Measurements from ENCODE around the gene RELB. TPM values are rescaled to one million over a fixed set of nuclear protein-coding genes. Genes with fewer than 3 reads are reported as not detected.
"Not testable (repeated sequence)": the region's sequence is repeated elsewhere in the genome, so short reads cannot be mapped to it uniquely, and the experiment has no call there.

Gene RELB
- total and polyA plus RNA-seq, 9 donors = 3.0 to 23.2 (median 10.1) TPM

GRCh38 chr19:44969437-44969836 is 31.8 kb upstream of the RELB start:
- H3K27me3 ChIP-seq = no peaks in the 10 kb centered on the region
- TF ChIP-seq EP300 (IDR thresholded peaks at IDR 0.05) = no peak
- TF ChIP-seq, protein P1, sequence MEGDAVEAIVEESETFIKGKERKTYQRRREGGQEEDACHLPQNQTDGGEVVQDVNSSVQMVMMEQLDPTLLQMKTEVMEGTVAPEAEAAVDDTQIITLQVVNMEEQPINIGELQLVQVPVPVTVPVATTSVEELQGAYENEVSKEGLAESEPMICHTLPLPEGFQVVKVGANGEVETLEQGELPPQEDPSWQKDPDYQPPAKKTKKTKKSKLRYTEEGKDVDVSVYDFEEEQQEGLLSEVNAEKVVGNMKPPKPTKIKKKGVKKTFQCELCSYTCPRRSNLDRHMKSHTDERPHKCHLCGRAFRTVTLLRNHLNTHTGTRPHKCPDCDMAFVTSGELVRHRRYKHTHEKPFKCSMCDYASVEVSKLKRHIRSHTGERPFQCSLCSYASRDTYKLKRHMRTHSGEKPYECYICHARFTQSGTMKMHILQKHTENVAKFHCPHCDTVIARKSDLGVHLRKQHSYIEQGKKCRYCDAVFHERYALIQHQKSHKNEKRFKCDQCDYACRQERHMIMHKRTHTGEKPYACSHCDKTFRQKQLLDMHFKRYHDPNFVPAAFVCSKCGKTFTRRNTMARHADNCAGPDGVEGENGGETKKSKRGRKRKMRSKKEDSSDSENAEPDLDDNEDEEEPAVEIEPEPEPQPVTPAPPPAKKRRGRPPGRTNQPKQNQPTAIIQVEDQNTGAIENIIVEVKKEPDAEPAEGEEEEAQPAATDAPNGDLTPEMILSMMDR (IDR thresholded peaks at IDR 0.05) = no peak
- TF ChIP-seq POLR2A (IDR thresholded peaks at IDR 0.05) = no peak
- DNase-seq = no peak
- no peak overlapping the region for H3K4me3 ChIP-seq
- H3K36me3 ChIP-seq = no peaks in the 10 kb centered on the region
- H3K9me3 ChIP-seq = no peaks in the 10 kb centered on the region
- H3K27ac ChIP-seq = no peak overlapping the region
- intact Hi-C loops (cut with DNase I) = no loop called here
- H3K4me1 ChIP-seq (ENCODE audit: insufficient read depth) = no peaks in the 10 kb centered on the region
- WGBS, 3 donors = 97 to 98% (median 97%) methylated on average over 5 of the region's 5 CpGs

GRCh38 chr19:44971451-44971850 is 29.8 kb upstream of the RELB start:
- H3K27me3 ChIP-seq; H3K27ac ChIP-seq; H3K4me1 ChIP-seq (ENCODE audit: insufficient read depth); H3K4me3 ChIP-seq; intact Hi-C loops (cut with DNase I); H3K9me3 ChIP-seq; H3K36me3 ChIP-seq; DNase-seq: not testable (repeated sequence)
- 81 to 87% (median 83%) methylated on average over 6 of the region's 6 CpGs for WGBS, 3 donors

DNA sequence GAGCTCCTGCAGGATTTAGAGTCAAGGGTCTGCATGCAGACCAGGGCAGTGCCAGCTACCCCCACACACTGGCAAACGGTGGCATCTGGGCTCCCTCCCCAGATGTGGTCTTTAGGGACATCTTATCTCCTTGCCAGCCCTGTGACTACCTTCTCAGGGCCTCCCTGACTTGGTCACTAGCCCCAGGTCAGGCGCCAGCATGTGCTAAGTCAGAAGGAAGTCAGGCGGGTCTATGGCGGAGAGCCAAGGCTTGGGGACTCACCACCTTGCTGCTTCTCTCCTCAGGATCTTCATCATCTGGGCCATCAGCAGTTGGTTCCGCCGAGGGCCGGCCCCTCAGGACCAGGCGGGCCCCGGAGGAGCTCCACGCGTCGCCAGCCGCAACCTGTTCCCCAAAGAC is 28.5 kb upstream of the RELB start:
- 88 to 94% (median 88%) methylated on average over 13 of the region's 13 CpGs for WGBS, 3 donors
- no peaks in the 10 kb centered on the region for H3K9me3 ChIP-seq
- no peak for DNase-seq
- H3K36me3 ChIP-seq = no peaks in the 10 kb centered on the region
- intact Hi-C loops (cut with DNase I) = no loop called here
- no peak overlapping the region for H3K4me3 ChIP-seq
- H3K4me1 ChIP-seq (ENCODE audit: insufficient read depth) = no peaks in the 10 kb centered on the region
- no peak for TF ChIP-seq POLR2A (IDR thresholded peaks at IDR 0.05)
- TF ChIP-seq, protein P1 (IDR thresholded peaks at IDR 0.05) = no peak
- no peak for TF ChIP-seq EP300 (IDR thresholded peaks at IDR 0.05)
- H3K27ac ChIP-seq = no peak overlapping the region
- H3K27me3 ChIP-seq = no peaks in the 10 kb centered on the region

- intact Hi-C loops (cut with DNase I) = no loop called here
- H3K4me1 ChIP-seq (ENCODE audit: insufficient read depth) = no peaks in the 10 kb centered on the region
- no peak overlapping the region for H3K27ac ChIP-seq
- H3K4me3 ChIP-seq = no peak overlapping the region
- WGBS, 3 donors = 87 to 94% (median 89%) methylated on average over 21 of the region's 21 CpGs
- H3K9me3 ChIP-seq = no peaks in the 10 kb centered on the region
- DNase-seq = no peak
- TF ChIP-seq POLR2A (IDR thresholded peaks at IDR 0.05) = no peak
- no peak for TF ChIP-seq EP300 (IDR thresholded peaks at IDR 0.05)
- TF ChIP-seq, protein P1 (IDR thresholded peaks at IDR 0.05) = no peak
- no peaks in the 10 kb centered on the region for H3K36me3 ChIP-seq
- no peaks in the 10 kb centered on the region for H3K27me3 ChIP-seq
Observed at GRCh38 chr19:44973982-44974735, 27.1 kb upstream of the RELB start.

GRCh38 chr19:44974857-44975256 is 26.4 kb upstream of the RELB start:
- no peaks in the 10 kb centered on the region for H3K9me3 ChIP-seq
- no peaks in the 10 kb centered on the region for H3K27me3 ChIP-seq
- H3K27ac ChIP-seq = no peak overlapping the region
- H3K4me1 ChIP-seq (ENCODE audit: insufficient read depth) = no peaks in the 10 kb centered on the region
- H3K36me3 ChIP-seq = no peaks in the 10 kb centered on the region
- TF ChIP-seq, protein P1 (IDR thresholded peaks at IDR 0.05) = no peak
- TF ChIP-seq EP300 (IDR thresholded peaks at IDR 0.05) = no peak
- no peak for TF ChIP-seq POLR2A (IDR thresholded peaks at IDR 0.05)
- H3K4me3 ChIP-seq = no peak overlapping the region
- DNase-seq = no peak
- intact Hi-C loops (cut with DNase I) = no loop called here
- WGBS, 3 donors = 82 to 88% (median 85%) methylated on average over 5 of the region's 5 CpGs
